Brain microvascular endothelial cell (primary cell): ENCODE results near the gene LIMA1.

Experiments used
- DNase-seq: peaks from one replicate; pipeline ENCODE4 v3.0.0-alpha.2; 2020
- H3K27ac ChIP-seq: fragments of 250-450 bp; sonication (Bioruptor Pico); 2 replicates; pipeline ENCODE4 v1.5.1; 2020; ENCODE audit warnings: mild to moderate bottlenecking, moderate library complexity
- H3K27me3 ChIP-seq: fragments of 250-450 bp; sonication (Bioruptor Pico); replicated peaks from 2 replicates; pipeline ENCODE4 v1.5.1; 2020; ENCODE audit warnings: mild to moderate bottlenecking
- H3K36me3 ChIP-seq: fragments of 250-450 bp; sonication (Bioruptor Pico); replicated peaks from 2 replicates; pipeline ENCODE4 v1.5.1; 2020; ENCODE audit warnings: mild to moderate bottlenecking
- H3K4me3 ChIP-seq: 2 replicates; pipeline ENCODE4 v1.5.1; 2011; ENCODE audit warnings: low read depth, mild to moderate bottlenecking, control low read depth, low read length, moderate library complexity
- in situ Hi-C: cut with HindIII; loops from 2 replicates; pipeline ENCODE4 v1.10.0; 2017; ENCODE audit warnings: low sequenced_read_pairs, low pct_ligation_motif_present
- TF ChIP-seq, protein P1 (sequence below): IDR thresholded peaks from 2 replicates; pipeline ENCODE4 v1.5.1; 2011; ENCODE audit warnings: low read depth, mild to moderate bottlenecking, moderate library complexity, low read length, control low read depth, inconsistent platforms; ENCODE audit errors: missing control alignments

The LIMA1 gene

DNA sequence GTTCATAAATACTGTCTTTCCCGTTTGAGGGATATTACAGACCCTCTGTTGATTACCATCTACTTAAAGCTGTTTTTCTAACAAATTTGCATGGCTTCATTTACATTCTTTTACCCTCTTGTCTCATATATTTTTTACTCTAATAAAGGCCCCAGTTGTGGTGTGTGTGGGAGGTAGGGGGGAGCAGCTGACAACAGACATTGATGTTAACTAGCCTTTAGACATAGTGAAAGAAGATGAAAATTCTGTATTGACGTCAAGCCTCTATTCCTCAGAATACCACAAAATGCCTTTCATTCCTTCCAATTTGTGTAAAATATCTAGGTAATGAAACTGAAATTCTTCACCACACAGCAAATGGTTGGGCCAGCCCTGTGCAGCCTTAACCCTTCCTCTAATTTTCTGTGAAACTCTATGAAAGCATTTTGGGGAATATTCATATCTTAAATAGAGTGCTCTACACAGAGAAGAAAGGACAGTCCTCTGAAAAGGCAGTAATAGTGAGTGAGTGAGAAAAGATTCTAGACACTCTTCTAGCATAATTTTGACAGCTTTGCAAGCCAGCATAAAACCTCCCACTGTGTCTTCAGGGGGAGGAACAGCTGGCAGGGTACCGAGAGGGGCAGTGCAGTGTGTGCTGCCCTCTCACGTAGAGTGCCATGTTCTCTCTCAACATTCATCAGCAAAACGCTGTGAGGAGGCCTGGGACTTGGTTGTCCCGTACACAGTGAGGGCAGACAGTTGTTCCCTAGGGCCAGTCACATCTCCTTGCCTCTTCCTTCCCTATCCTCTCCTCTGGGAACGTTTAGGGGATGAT lies 96.0 kb downstream of the LIMA1 start:
- H3K27ac ChIP-seq = peak overlapping the region; percentile 92

DNA sequence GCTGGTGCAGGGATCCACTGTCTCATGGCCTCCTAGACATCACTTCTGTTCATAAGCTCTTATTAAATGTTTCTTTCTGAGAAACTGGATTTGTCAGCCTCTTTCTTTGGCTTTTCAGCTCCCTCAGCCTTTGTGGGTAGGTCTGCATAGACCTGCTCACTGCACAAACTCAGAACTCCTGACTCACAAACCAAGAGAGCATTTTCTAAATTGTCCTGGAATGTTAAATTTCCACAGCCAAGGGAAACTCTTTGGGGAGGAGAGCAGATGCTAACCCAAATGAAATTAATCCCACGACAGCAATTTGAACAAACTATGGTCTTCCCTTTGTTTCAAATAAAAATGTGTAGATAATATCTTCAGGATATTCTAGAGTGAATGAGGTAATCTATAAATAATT lies 96.6 kb downstream of the LIMA1 start:
- in situ Hi-C loops = loop anchor here (25.0 kb wide), 1 partner anchor 224 kb away; the partner anchor contains the start of genes AQP2, AQP5 and AQP6
- no peak for DNase-seq
- Histone ChIP-seq H3K27ac (peak overlapping the region; percentile 92), H3K4me3 (no peak overlapping the region), H3K27me3 (no peaks in the 10 kb centered on the region), H3K36me3 (peaks cover 43% of the 10 kb centered on the region)
- TF ChIP-seq, protein P1, sequence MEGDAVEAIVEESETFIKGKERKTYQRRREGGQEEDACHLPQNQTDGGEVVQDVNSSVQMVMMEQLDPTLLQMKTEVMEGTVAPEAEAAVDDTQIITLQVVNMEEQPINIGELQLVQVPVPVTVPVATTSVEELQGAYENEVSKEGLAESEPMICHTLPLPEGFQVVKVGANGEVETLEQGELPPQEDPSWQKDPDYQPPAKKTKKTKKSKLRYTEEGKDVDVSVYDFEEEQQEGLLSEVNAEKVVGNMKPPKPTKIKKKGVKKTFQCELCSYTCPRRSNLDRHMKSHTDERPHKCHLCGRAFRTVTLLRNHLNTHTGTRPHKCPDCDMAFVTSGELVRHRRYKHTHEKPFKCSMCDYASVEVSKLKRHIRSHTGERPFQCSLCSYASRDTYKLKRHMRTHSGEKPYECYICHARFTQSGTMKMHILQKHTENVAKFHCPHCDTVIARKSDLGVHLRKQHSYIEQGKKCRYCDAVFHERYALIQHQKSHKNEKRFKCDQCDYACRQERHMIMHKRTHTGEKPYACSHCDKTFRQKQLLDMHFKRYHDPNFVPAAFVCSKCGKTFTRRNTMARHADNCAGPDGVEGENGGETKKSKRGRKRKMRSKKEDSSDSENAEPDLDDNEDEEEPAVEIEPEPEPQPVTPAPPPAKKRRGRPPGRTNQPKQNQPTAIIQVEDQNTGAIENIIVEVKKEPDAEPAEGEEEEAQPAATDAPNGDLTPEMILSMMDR = no peak

More for the DNA sequence above, 96.0 kb downstream of the LIMA1 start:
- Histone ChIP-seq H3K27me3 (no peaks in the 10 kb centered on the region), H3K36me3 (peaks cover 45% of the 10 kb centered on the region), H3K4me3 (no peak overlapping the region)
- DNase-seq = peak; percentile 81
- TF ChIP-seq, protein P1 = peak; percentile 12
- in situ Hi-C loops = loop anchor here (25.0 kb wide), 1 partner anchor 225 kb away; the partner anchor contains the start of genes AQP2, AQP5 and AQP6

DNA sequence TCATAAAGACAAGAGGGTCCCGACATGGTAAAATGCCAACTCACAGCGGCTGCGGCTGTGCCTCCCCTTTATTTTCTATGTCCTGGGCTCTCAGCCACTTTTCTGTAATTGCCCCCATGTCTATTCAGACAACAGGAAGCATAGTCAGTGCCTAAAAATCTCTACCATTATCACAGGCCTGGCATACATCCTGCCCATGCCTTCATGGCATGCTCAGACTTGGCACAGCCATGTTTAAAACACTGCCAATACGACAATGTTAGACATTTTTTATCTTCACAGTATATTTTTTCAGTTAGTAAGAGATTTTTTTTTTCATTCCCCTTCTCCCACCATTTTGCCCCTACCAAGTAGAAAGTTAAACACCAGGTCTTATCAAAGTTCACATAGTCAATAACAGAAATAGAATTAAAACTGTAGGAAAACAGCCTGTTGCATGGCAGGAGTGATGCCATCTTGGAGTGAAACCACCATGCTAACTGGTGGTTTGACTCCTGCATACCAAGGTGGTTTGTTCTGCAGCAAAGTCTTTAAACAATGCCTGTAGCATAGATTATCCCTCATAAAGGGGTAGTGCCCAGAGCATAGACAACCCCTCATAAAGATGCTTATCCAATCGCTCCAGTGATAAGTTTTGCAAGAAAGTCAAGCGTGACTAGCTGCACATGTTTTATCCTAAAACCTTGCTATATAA lies 97.2 kb downstream of the LIMA1 start:
- H3K36me3 ChIP-seq = peaks cover 44% of the 10 kb centered on the region
- no peaks in the 10 kb centered on the region for H3K27me3 ChIP-seq
- H3K4me3 ChIP-seq = no peak overlapping the region
- TF ChIP-seq, protein P1 = no peak
- no peak for DNase-seq
- peak overlapping the region; percentile 92 for H3K27ac ChIP-seq
- in situ Hi-C loops = loop anchor here (25.0 kb wide), 1 partner anchor 224 kb away; the partner anchor contains the start of genes AQP2, AQP5 and AQP6

DNA sequence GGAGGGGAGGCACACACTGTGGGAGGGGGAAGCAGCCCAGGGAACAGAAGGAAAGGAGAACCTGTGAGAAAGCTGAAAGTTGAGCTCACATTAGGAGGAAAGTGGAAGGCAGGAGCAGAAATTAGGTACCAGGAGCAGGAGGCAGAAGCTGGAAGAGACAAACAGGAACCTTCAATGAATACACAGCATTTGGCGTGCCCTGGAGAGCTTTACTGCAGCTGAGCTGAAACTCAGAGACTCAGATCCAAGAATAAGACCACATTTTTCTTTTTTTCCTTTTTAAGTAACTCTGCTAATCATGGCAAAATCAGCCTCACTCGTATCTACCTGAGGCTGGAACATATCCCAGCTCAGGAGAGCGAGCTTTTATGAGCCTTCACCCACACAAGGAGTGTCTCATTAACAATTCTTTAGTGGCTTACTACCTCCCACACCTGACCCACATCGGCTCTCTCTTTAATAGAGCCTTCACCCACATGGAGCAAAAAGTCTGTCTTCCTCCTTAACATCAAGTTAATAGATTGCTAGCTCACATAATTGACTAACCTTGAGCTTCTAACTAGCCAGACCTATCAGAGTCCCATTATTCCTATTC lies 97.9 kb downstream of the LIMA1 start:
- Histone ChIP-seq H3K27me3 (no peaks in the 10 kb centered on the region), H3K27ac (peak overlapping the region; percentile 92), H3K4me3 (no peak overlapping the region), H3K36me3 (peaks cover 45% of the 10 kb centered on the region)
- DNase-seq = no peak
- TF ChIP-seq, protein P1 = no peak
- in situ Hi-C loops = loop anchor here (25.0 kb wide), 1 partner anchor 223 kb away; the partner anchor contains the start of genes AQP2, AQP5 and AQP6

DNA sequence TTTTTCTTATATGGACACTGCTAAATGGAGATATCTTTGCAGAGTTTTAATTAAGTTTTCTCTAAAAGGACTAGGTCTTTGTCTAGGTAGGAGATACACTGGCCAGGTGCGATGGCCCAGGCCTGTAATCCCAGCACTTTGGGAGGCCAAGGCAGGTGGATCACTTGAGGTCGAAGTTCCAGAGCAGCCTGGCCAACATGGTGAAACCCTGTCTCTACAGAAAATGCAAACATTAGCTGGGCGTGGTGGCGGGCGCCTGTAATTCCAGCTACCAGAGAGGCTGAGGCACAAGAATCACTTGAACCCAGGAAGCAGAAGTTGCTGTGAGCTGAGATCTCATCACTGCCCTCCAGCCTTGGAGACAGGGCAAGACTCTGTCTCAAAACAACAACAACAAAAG lies 99.1 kb downstream of the LIMA1 start:
- TF ChIP-seq, protein P1 = no peak
- peaks cover 51% of the 10 kb centered on the region for H3K36me3 ChIP-seq
- no peak for DNase-seq
- no peaks in the 10 kb centered on the region for H3K27me3 ChIP-seq
- H3K27ac ChIP-seq = no peak overlapping the region
- H3K4me3 ChIP-seq = no peak overlapping the region
- in situ Hi-C loops = loop anchor here (25.0 kb wide), 1 partner anchor 222 kb away; the partner anchor contains the start of genes AQP2, AQP5 and AQP6
